HG02870 (cell line): ENCODE data around the gene PLA2G4D.

Source experiments
- ATAC-seq: cut with Tn5 transposase; IDR thresholded peaks from one replicate; pipeline ENCODE4 v1.9.1; 2021; ENCODE audit warnings: mild to moderate bottlenecking, moderate library complexity; ENCODE audit not compliant: unreplicated experiment

The PLA2G4D gene

GRCh38 chr15:42128476-42128875 is 34.1 kb upstream of the PLA2G4D start:
- ATAC-seq = no peak

- ATAC-seq = no peak
Measured at GRCh38 chr15:42123546-42123945, 29.2 kb upstream of the PLA2G4D start.

DNA sequence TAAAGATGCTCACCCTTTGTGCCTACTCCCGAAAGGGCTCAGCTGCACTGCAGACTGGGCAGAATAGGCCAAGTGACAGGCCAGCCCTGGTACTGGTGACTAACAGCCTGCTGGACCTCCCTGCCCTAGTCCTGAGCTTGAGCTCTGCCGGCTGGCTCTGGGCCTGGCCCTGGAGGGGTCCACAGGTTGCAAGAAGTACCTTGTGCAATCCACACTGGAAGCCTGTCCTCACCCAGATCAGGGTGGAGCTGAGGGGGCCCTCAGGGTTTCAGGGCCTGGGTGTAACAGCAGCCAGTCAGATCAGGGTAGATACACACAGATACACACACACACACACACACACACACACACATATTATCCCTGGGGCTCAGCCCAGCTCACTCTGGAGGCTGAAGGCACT is 27.3 kb upstream of the PLA2G4D start:
- ATAC-seq = no peak

- no peak for ATAC-seq
Measured at GRCh38 chr15:42121021-42121420, 26.7 kb upstream of the PLA2G4D start.

GRCh38 chr15:42120285-42120684 is 25.9 kb upstream of the PLA2G4D start:
- ATAC-seq = no peak

GRCh38 chr15:42119446-42119760 is 25.0 kb upstream of the PLA2G4D start:
- no peak for ATAC-seq

GRCh38 chr15:42118650-42119445 is 24.5 kb upstream of the PLA2G4D start:
- ATAC-seq = no peak

DNA sequence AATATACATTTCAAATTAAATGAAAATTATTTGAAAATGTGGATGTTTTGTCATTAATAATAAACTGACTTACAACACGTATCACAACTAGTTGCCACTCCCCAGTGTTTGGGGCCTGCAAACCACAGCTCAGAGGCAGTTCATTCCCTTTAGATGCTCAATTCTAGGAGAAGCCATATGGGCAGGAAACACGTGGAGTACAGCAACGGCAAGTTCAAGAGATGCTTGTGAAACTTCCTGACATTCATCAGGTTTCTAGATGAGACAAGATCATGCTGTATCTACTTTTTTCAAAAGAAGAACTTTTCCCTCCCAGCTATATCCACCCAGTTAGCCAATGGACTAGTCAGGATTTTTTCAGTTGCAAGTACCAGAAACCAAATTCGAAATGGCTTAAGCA is 17.6 kb upstream of the PLA2G4D start:
- no peak for ATAC-seq

DNA sequence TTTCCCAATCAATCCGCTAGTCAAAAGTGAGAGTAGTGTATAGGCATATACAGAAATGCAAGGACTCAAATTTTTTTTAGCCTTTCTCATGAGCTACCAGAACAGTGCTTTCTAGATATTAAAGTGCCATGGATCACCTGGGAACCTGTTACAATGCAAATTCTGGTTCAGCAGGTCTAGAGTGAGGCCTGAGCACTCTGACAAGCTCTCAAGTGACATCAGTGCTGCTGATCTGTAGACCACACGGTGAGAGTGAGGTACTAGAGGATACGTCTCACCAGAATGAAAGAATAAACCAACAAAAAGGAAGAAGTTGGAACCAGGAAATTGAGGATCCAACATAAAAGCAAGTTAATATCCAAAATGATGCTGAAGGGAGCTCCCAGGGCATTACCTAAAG is 16.0 kb upstream of the PLA2G4D start:
- ATAC-seq = no peak

GRCh38 chr15:42108806-42109205 is 14.4 kb upstream of the PLA2G4D start:
- ATAC-seq = no peak

DNA sequence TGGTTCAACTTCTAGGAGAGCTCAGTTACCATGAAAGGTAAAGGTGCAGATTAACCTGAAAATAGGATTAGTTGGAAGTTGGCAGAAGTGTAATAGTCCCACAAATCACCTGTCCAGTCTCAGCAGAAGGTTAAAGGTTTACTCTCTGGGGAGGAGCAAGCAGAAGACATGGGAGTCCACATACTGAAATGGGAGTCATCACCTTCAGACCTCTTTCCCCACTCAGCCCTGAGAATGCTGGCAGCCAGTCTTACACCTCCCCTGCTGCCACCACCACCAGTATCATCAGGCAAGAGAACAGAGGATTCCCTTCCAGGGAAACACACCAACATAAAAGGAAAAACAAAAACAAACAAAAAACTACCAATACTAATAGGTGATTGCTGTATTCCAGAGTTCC is 13.8 kb upstream of the PLA2G4D start:
- no peak for ATAC-seq

DNA sequence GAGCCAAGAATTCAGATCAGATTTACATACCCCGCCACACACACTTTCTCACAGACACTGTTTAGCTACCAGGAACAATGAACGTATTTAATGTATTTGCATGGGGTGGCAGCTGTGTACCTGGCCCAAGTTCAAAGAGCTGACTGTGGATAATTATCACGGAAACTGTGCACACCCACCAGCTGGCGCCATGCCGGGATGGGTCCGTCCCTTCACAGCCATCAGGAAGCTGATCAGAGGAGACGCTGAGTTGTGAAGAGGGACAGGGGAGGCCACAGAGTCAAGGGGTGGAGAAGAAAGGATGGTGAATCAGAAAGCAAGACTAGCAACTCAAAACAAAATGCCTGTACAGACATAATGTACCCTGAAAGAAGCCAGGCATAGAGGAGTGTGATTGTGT is 13.1 kb upstream of the PLA2G4D start:
- ATAC-seq = no peak

GRCh38 chr15:42106288-42106687 is 11.9 kb upstream of the PLA2G4D start:
- ATAC-seq = no peak

DNA sequence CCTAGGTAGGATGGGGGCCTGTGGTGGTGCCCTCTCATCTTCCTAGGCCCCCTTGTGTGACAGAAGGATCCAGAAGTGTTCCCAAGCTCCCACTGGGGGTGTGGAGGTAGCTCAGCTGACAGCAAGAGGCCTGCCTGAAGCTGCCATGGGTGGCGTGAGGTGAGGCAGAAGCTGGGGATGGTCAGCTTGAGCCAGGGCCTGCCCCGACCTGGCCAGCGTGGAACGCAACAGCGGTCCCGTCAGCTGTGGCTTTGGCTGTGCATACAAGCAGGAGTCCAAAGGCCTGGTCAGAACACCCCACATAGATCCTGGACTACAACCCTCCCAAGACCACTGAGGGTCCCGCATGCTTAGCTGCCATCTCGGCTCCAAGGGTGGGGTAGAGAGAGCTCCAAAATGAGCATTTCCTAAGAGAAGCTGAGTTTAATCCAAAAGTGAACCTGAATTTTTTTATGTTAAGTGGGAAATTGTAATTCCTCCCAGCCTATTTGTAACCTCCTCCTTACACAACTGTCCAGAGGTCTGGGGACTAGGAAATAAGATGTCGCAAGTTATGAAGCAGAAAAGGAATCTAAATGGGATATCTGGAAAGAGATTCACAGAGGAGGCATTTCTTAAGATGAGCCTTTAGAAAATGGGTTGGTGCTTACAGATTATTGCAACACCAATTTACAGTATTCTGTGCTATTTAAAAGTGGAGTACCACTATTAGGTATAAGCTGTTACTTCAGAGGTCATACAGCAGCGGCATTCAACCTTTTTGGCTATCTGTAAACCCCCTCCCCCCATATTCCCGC is 9.9 kb upstream of the PLA2G4D start:
- no peak for ATAC-seq

DNA sequence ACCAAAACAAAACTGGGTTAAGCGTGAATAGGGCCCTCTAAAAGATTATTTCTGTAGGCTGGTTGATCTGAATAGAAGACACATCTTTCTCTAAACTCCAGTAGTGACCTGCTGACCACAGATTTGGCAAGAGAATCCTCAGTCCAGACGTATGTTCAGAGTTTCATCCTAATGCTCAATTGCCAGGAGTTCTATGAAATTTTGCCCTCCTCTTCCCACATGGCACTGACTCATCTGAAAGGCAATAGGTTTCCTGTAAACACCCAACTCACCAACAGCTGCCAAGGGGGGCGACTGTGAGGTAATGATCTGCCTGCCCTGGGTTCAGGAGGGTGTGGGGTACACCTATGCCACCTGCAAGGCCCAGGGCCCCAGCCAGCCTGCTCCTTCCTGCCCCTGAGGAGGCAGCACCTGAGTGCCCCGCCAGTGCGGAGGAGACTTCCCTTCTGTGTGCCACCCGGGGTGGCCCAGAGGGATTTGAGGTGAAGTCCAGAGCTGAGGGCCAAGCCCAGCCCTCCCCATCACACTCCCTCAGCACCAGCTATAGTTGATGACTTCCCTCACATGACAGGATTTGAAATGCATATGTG is 8.4 kb upstream of the PLA2G4D start:
- ATAC-seq = no peak

GRCh38 chr15:42101861-42102260 is 7.5 kb upstream of the PLA2G4D start:
- no peak for ATAC-seq

DNA sequence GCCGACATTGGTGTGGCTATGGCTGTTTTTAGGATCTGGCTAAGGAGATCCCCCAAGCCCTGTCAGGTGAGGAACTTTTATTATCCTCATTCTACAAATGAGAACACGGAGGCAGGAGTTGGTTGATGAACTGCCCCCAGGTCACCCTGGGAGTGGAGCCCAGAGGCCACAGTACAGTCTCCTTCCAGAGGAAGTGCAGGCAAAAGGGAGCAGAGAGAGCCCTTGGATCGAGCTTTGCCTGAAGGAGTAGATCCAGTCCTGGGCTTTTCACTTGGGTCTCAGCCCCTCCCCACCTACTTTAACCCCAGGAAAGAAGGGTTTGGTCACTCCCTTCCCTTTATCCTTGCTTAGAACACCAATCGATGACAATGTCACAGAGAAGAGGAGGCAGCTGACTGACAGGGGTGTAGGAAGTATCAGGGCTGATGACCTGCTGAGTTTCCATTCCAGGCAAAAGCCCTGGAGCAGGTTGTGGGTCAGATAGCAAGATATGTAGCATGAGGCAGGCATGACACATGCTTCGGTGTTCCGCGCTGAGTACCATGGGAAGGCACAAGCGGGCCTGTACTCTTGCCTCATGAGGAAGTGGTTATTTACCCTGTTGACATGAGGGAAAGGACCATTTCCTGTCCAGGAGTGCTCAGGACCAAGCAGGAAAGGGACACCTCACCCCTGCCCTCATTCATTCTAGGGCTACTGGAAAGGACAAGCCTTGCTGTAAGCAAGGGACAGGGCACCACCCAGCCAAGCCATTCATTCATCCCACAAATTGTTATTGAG is 5.8 kb upstream of the PLA2G4D start:
- ATAC-seq = no peak

- ATAC-seq = no peak
Measured at GRCh38 chr15:42097018-42097417, 2.7 kb upstream of the PLA2G4D start.

DNA sequence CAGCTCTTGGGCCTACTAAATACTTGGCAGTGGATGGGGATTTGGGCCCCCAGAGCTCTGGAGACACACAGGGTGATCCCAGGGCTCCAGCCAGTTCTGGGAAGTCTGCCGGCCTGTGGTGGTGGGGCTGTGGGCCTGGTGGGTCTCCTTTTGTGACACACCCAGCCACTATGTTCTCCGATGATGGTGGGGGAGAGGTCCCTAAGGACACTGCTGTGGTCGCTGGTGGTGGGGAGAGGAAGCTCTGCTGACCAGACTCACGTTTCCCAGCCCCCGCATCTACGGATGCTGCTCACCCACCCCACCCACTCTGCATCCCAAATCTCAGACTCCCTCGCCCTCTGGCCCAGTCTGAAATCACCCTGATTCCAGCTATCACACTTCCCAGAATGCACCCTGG is 396 bp downstream of the PLA2G4D start:
- ATAC-seq = no peak

- ATAC-seq = no peak
Measured at GRCh38 chr15:42092398-42093318, 1.7 kb downstream of the PLA2G4D start.
